HG03520 (cell line): ENCODE results near the gene ZNF462.

Experiments used
- ATAC-seq: cut with Tn5 transposase; IDR thresholded peaks from one replicate; pipeline ENCODE4 v1.9.1; 2021; ENCODE audit warnings: mild to moderate bottlenecking, moderate library complexity; ENCODE audit not compliant: unreplicated experiment

ZNF462 gene

GRCh38 chr9:107046692-107047091 lies 183.7 kb downstream of the ZNF462 start:
- peak; percentile 96 for ATAC-seq

- no peak for ATAC-seq
Observed at GRCh38 chr9:107049046-107049802, 186.3 kb downstream of the ZNF462 start.

GRCh38 chr9:107049803-107050184 lies 186.8 kb downstream of the ZNF462 start:
- no peak for ATAC-seq

- no peak for ATAC-seq
Observed at GRCh38 chr9:107051392-107051791, 188.4 kb downstream of the ZNF462 start.

- no peak for ATAC-seq
Observed at GRCh38 chr9:107054146-107054545, 191.2 kb downstream of the ZNF462 start.

- no peak for ATAC-seq
Observed at GRCh38 chr9:107059220-107059619, 196.3 kb downstream of the ZNF462 start.

- ATAC-seq = no peak
Observed at GRCh38 chr9:107060062-107060461, 197.1 kb downstream of the ZNF462 start.
